GM23338 (cell line): ENCODE data around the gene ASB3. TPM values are rescaled to one million over a fixed set of nuclear protein-coding genes. Genes with fewer than 3 reads are reported as not detected.

Source experiments
- ATAC-seq: fragments of 200-7000 bp; cut with Tn5 transposase; 3 replicates; pipeline ENCODE4 v1.9.1; 2020
- DNase-seq: peaks from one replicate; pipeline ENCODE4 v3.0.0-alpha.2; 2015; ENCODE audit warnings: low spot score
- H2AFZ ChIP-seq: fragments of 200-600 bp; sonication (generic); 2 replicates; pipeline ENCODE4 v1.8.0; 2016; ENCODE audit warnings: antibody characterized with exemption, mild to moderate bottlenecking, moderate library complexity
- H3F3A ChIP-seq: fragments of 200-600 bp; sonication (generic); replicated peaks from 2 replicates; pipeline ENCODE4 v1.8.0; 2017; ENCODE audit warnings: antibody characterized with exemption, mixed run types, low read depth
- H3K27ac ChIP-seq: fragments of 200-600 bp; sonication (generic); 2 replicates; pipeline ENCODE4 v1.6.1; 2016; ENCODE audit warnings: low read depth
- H3K27me3 ChIP-seq: fragments of 200-600 bp; sonication (generic); 2 replicates; pipeline ENCODE4 v1.8.0; 2016; ENCODE audit warnings: mild to moderate bottlenecking, mixed run types, moderate library complexity; ENCODE audit not compliant: insufficient read depth
- H3K36me3 ChIP-seq: fragments of 200-600 bp; sonication (generic); 2 replicates; pipeline ENCODE4 v1.8.0; 2016; ENCODE audit warnings: mild to moderate bottlenecking; ENCODE audit not compliant: insufficient read depth
- H3K4me1 ChIP-seq: fragments of 200-600 bp; sonication (generic); 2 replicates; pipeline ENCODE4 v1.8.0; 2016; ENCODE audit warnings: mild to moderate bottlenecking, moderate library complexity; ENCODE audit not compliant: insufficient read depth
- H3K4me2 ChIP-seq: fragments of 200-600 bp; sonication (generic); 2 replicates; pipeline ENCODE4 v1.7.1; 2017; ENCODE audit warnings: mixed run types
- H3K4me3 ChIP-seq: fragments of 200-600 bp; sonication (generic); 2 replicates; pipeline ENCODE4 v1.6.1; 2016; ENCODE audit warnings: mixed run types
- H3K79me2 ChIP-seq: fragments of 200-600 bp; sonication (generic); replicated peaks from 2 replicates; pipeline ENCODE4 v1.8.0; 2017; ENCODE audit warnings: mild to moderate bottlenecking; ENCODE audit not compliant: insufficient read depth
- H3K9me2 ChIP-seq: fragments of 200-600 bp; sonication (generic); 2 replicates; pipeline ENCODE4 v1.8.0; 2017; ENCODE audit not compliant: insufficient read depth
- H4K20me1 ChIP-seq: fragments of 200-600 bp; sonication (generic); replicated peaks from 2 replicates; pipeline ENCODE4 v1.8.0; 2017; ENCODE audit warnings: mild to moderate bottlenecking; ENCODE audit not compliant: insufficient read depth
- H3K27ac Mint-ChIP-seq: 2 replicates; pipeline ENCODE4 v1.8.0; 2020; ENCODE audit warnings: inconsistent platforms, mild to moderate bottlenecking, moderate library complexity, mixed read lengths
- H3K27me3 Mint-ChIP-seq: 3 replicates; pipeline ENCODE4 v1.8.0; 2022; ENCODE audit warnings: low read depth, mild to moderate bottlenecking, moderate library complexity, mixed read lengths, inconsistent platforms; ENCODE audit not compliant: insufficient read depth, poor library complexity
- H3K36me3 Mint-ChIP-seq: 3 replicates; pipeline ENCODE4 v1.8.0; 2021; ENCODE audit warnings: low read depth, mild to moderate bottlenecking, inconsistent platforms, moderate library complexity, mixed read lengths
- H3K4me1 Mint-ChIP-seq: 3 replicates; pipeline ENCODE4 v1.8.0; 2020; ENCODE audit warnings: mild to moderate bottlenecking, inconsistent platforms, mixed read lengths
- H3K4me3 Mint-ChIP-seq: 3 replicates; pipeline ENCODE4 v1.8.0; 2021; ENCODE audit warnings: moderate library complexity, mild to moderate bottlenecking, inconsistent platforms, mixed read lengths
- H3K9me3 Mint-ChIP-seq: 3 replicates; pipeline ENCODE4 v1.8.0; 2020; ENCODE audit warnings: moderate library complexity, mild to moderate bottlenecking, inconsistent platforms, mixed read lengths
- CREB1 ChIP-seq: fragments of 250-450 bp; sonication (Bioruptor Pico); IDR thresholded peaks from 2 replicates; pipeline ENCODE4 v1.5.0; 2020; ENCODE audit warnings: low read depth, mild to moderate bottlenecking, moderate library complexity
- EZH2 ChIP-seq: fragments of 200-600 bp; sonication (generic); IDR thresholded peaks from one replicate; pipeline ENCODE4 v1.8.0; 2017; ENCODE audit warnings: antibody characterized with exemption, mild to moderate bottlenecking, low read depth; ENCODE audit not compliant: unreplicated experiment
- EZH2phosphoT487 ChIP-seq: fragments of 200-600 bp; sonication (generic); IDR thresholded peaks from one replicate; pipeline ENCODE4 v1.8.1; 2018; ENCODE audit warnings: antibody characterized with exemption; ENCODE audit not compliant: unreplicated experiment
- JUNB ChIP-seq: IDR thresholded peaks from one replicate; pipeline ENCODE4 v1.6.1; 2016; ENCODE audit warnings: antibody characterized with exemption; ENCODE audit not compliant: unreplicated experiment
- NANOG ChIP-seq: IDR thresholded peaks from 2 replicates; pipeline ENCODE4 v1.6.1; 2016; ENCODE audit warnings: antibody characterized with exemption, borderline replicate concordance
- POLR2AphosphoS5 ChIP-seq: IDR thresholded peaks from 2 replicates; pipeline ENCODE4 v1.6.1; 2016; ENCODE audit warnings: antibody characterized with exemption, low read depth
- REST ChIP-seq: IDR thresholded peaks from one replicate; pipeline ENCODE4 v1.6.1; 2018; ENCODE audit warnings: antibody characterized with exemption; ENCODE audit not compliant: unreplicated experiment
- STAT1 ChIP-seq: IDR thresholded peaks from one replicate; pipeline ENCODE4 v1.6.1; 2016; ENCODE audit warnings: antibody characterized with exemption; ENCODE audit not compliant: unreplicated experiment
- ZNF114 ChIP-seq: fragments of 250-450 bp; sonication (Bioruptor Pico); IDR thresholded peaks from 2 replicates; pipeline ENCODE4 v1.5.0; 2020; ENCODE audit warnings: mild to moderate bottlenecking, moderate library complexity
- ZNF331 ChIP-seq: fragments of 250-450 bp; sonication (Bioruptor Pico); IDR thresholded peaks from 2 replicates; pipeline ENCODE4 v1.5.0; 2020; ENCODE audit warnings: low read depth, mild to moderate bottlenecking, moderate library complexity
- ZNF462 ChIP-seq: fragments of 250-450 bp; sonication (Bioruptor Pico); IDR thresholded peaks from 2 replicates; pipeline ENCODE4 v1.5.0; 2020; ENCODE audit warnings: mild to moderate bottlenecking, moderate library complexity
- polyA plus RNA-seq: library from polyadenylated mRNA; unstranded; fragments of >200 nt; fragmentation: Nextera tagmentation; extraction: Ambion mirVana; gene quantifications from 2 replicates; pipeline ENCODE4 v1.2.1, GENCODE V29; 2016
- total RNA-seq: library from RNA; depleted of rRNA; stranded (reverse); fragments of >200 nt; shearing (Covaris generic); gene quantifications from 2 replicates; pipeline ENCODE4 v1.2.3, GENCODE V29; 2014
- TF ChIP-seq, protein P1 (sequence below), 2 experiments: fragments of 200-600 bp in 1 of 2; sonication (generic) in 1 of 2; conservative IDR thresholded peaks; 2 replicates each; pipeline versions ENCODE4 v1.5.1 to v1.6.1; 2016 to 2017; ENCODE audit warnings: antibody characterized with exemption in 2 of 2, low read depth in 2 of 2, mild to moderate bottlenecking in 2 of 2, moderate library complexity in 1 of 2
- TF ChIP-seq, protein P2 (sequence below): IDR thresholded peaks from 2 replicates; pipeline ENCODE4 v1.6.1; 2016; ENCODE audit warnings: antibody characterized with exemption

Gene ASB3
- total and polyA plus RNA-seq, 2 experiments from 2014 or later: 22.4 to 30.5 TPM

DNA sequence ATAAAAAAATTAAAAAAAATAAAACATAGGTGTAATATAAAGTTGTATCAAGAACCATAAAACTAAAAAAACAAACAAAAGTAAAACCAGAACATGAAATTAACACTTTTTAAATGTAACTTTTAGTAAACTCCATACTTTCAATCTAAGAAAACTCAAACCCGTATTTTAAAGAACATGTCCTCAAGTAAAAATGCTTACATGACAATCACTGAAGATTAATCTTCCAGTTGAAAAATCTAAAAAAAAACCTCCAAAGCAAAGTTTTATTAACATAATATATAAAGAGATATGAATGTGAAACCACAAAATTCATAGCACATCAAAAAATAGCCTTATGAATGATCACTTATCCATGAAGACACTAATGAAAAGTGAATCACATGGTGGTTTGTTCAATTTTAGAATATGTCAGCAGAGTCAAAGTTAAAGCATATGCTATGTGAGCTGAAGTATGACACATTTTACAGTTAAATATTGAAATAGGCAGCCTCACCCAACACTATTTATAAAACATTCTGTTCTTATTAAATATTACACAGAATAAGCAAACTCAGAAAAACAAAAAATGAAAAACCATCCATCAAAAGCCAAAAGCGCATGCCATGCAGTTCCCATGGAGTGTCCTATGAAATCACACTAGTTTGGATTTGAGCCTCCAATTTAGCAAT lies 42.2 kb downstream of the ASB3 start:
- Mint-ChIP-seq H3K27ac (no peak overlapping the region), H3K27me3 (peaks cover 2% of the 10 kb centered on the region), H3K4me3 (no peak overlapping the region), H3K4me1 (no peaks in the 10 kb centered on the region), H3K36me3 (peaks cover 14% of the 10 kb centered on the region; the same call in 2 of the 3 replicates), H3K9me3 (no peaks in the 10 kb centered on the region)
- Histone ChIP-seq H3K36me3 (no peaks in the 10 kb centered on the region), H3K9me2 (no peaks in the 10 kb centered on the region), H3K4me2 (no peak overlapping the region), H3K4me1 (no peaks in the 10 kb centered on the region), H3K27me3 (no peaks in the 10 kb centered on the region), H2AFZ (no peak overlapping the region), H3K79me2 (no peaks in the 10 kb centered on the region), H3F3A (no peaks in the 10 kb centered on the region), H3K4me3 (no peak overlapping the region), H3K27ac (no peak overlapping the region), H4K20me1 (no peaks in the 10 kb centered on the region)
- TF ChIP-seq ZNF331 (CRISPR knock-in tag): no peak
- no peak for TF ChIP-seq ZNF114 (CRISPR knock-in tag)
- TF ChIP-seq EZH2: no peak
- TF ChIP-seq NANOG: no peak
- TF ChIP-seq ZNF462: no peak
- no peak for TF ChIP-seq CREB1 (CRISPR knock-in tag)
- TF ChIP-seq EZH2phosphoT487: no peak
- TF ChIP-seq REST: no peak
- no peak for TF ChIP-seq STAT1
- TF ChIP-seq, protein P1, sequence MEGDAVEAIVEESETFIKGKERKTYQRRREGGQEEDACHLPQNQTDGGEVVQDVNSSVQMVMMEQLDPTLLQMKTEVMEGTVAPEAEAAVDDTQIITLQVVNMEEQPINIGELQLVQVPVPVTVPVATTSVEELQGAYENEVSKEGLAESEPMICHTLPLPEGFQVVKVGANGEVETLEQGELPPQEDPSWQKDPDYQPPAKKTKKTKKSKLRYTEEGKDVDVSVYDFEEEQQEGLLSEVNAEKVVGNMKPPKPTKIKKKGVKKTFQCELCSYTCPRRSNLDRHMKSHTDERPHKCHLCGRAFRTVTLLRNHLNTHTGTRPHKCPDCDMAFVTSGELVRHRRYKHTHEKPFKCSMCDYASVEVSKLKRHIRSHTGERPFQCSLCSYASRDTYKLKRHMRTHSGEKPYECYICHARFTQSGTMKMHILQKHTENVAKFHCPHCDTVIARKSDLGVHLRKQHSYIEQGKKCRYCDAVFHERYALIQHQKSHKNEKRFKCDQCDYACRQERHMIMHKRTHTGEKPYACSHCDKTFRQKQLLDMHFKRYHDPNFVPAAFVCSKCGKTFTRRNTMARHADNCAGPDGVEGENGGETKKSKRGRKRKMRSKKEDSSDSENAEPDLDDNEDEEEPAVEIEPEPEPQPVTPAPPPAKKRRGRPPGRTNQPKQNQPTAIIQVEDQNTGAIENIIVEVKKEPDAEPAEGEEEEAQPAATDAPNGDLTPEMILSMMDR (conservative IDR thresholded peaks at IDR 0.05; ENCODE audit: low read depth in 2 of 2): no peak
- TF ChIP-seq JUNB: no peak
- TF ChIP-seq POLR2AphosphoS5: no peak
- TF ChIP-seq, protein P2, sequence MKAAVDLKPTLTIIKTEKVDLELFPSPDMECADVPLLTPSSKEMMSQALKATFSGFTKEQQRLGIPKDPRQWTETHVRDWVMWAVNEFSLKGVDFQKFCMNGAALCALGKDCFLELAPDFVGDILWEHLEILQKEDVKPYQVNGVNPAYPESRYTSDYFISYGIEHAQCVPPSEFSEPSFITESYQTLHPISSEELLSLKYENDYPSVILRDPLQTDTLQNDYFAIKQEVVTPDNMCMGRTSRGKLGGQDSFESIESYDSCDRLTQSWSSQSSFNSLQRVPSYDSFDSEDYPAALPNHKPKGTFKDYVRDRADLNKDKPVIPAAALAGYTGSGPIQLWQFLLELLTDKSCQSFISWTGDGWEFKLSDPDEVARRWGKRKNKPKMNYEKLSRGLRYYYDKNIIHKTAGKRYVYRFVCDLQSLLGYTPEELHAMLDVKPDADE: no peak
- ATAC-seq: no peak
- DNase-seq: no peak
